ENCODE results near the gene TANC1. TPM values are rescaled to one million over a fixed set of nuclear protein-coding genes. Genes with fewer than 3 reads are reported as not detected.

Gene TANC1
- polyA plus RNA-seq, 1 donor from 2014 or later = 0.37 TPM

- Histone ChIP-seq H3K27me3 (ENCODE audit: insufficient read depth, low read depth, low read length) (no peaks in the 10 kb centered on the region), H3K4me3 (ENCODE audit: low read length) (no peak overlapping the region), H3K79me2 (replicated peaks; ENCODE audit: insufficient read depth, low read length) (no peaks in the 10 kb centered on the region), H4K20me1 (ENCODE audit: insufficient read depth) (no peaks in the 10 kb centered on the region), H3K9me2 (ENCODE audit: insufficient read depth, low read length) (no peaks in the 10 kb centered on the region), H3K4me2 (ENCODE audit: low read length) (no peak overlapping the region), H3K27ac (ENCODE audit: low read length) (no peak overlapping the region), H3K9me3 (ENCODE audit: low read length) (no peaks in the 10 kb centered on the region), H2AFZ (ENCODE audit: low read depth, low read length) (no peak overlapping the region), H3F3A (ENCODE audit: insufficient read depth, low read length, poor library complexity, severe bottlenecking) (no peaks in the 10 kb centered on the region), H3K9ac (ENCODE audit: low read length) (no peak overlapping the region), H3K36me3 (ENCODE audit: insufficient read depth, low read length) (no peaks in the 10 kb centered on the region)
- TF ChIP-seq MXI1 (conservative IDR thresholded peaks at IDR 0.05; ENCODE audit: poor library complexity, severe bottlenecking) (no peak), POLR2AphosphoS5 (IDR thresholded peaks at IDR 0.05) (no peak), EZH2 (IDR thresholded peaks at IDR 0.05; ENCODE audit: borderline replicate concordance, insufficient read depth, low read length, poor library complexity, severe bottlenecking) (no peak), TAF1 (IDR thresholded peaks at IDR 0.05; ENCODE audit: low read depth) (no peak), REST (IDR thresholded peaks at IDR 0.05; ENCODE audit: borderline replicate concordance) (no peak), CTCF (IDR thresholded peaks at IDR 0.05; ENCODE audit: poor library complexity, severe bottlenecking) (no peak), RAD21 (conservative IDR thresholded peaks at IDR 0.05) (no peak), EP300 (conservative IDR thresholded peaks at IDR 0.05; ENCODE audit: poor library complexity, severe bottlenecking) (no peak), SMC3 (conservative IDR thresholded peaks at IDR 0.05; ENCODE audit: poor library complexity) (no peak)
Measured at GRCh38 chr2:159045545-159046454, 77.4 kb downstream of the TANC1 start.

GRCh38 chr2:159046966-159047365, 78.5 kb downstream of the TANC1 start:
- no peak overlapping the region for H3K4me2 ChIP-seq (ENCODE audit: low read length)
- TF ChIP-seq POLR2AphosphoS5 (IDR thresholded peaks at IDR 0.05) (no peak), CTCF (IDR thresholded peaks at IDR 0.05; ENCODE audit: poor library complexity, severe bottlenecking) (no peak), SMC3 (conservative IDR thresholded peaks at IDR 0.05; ENCODE audit: poor library complexity) (no peak), MXI1 (conservative IDR thresholded peaks at IDR 0.05; ENCODE audit: poor library complexity, severe bottlenecking) (no peak), RAD21 (conservative IDR thresholded peaks at IDR 0.05) (no peak), EP300 (conservative IDR thresholded peaks at IDR 0.05; ENCODE audit: poor library complexity, severe bottlenecking) (no peak), EZH2 (IDR thresholded peaks at IDR 0.05; ENCODE audit: borderline replicate concordance, insufficient read depth, low read length, poor library complexity, severe bottlenecking) (no peak), REST (IDR thresholded peaks at IDR 0.05; ENCODE audit: borderline replicate concordance) (no peak), TAF1 (IDR thresholded peaks at IDR 0.05; ENCODE audit: low read depth) (no peak)
- H3K36me3 ChIP-seq (ENCODE audit: insufficient read depth, low read length) = no peaks in the 10 kb centered on the region
- H3K27ac ChIP-seq (ENCODE audit: low read length) = no peak overlapping the region
- no peaks in the 10 kb centered on the region for H3K9me3 ChIP-seq (ENCODE audit: low read length)
- H3K27me3 ChIP-seq (ENCODE audit: insufficient read depth, low read depth, low read length) = no peaks in the 10 kb centered on the region
- no peak overlapping the region for H2AFZ ChIP-seq (ENCODE audit: low read depth, low read length)
- H3K4me3 ChIP-seq (ENCODE audit: low read length) = no peak overlapping the region
- H4K20me1 ChIP-seq (ENCODE audit: insufficient read depth) = no peaks in the 10 kb centered on the region
- H3F3A ChIP-seq (ENCODE audit: insufficient read depth, low read length, poor library complexity, severe bottlenecking) = no peaks in the 10 kb centered on the region
- H3K9ac ChIP-seq (ENCODE audit: low read length) = no peak overlapping the region
- H3K9me2 ChIP-seq (ENCODE audit: insufficient read depth, low read length) = no peaks in the 10 kb centered on the region
- H3K79me2 ChIP-seq (replicated peaks; ENCODE audit: insufficient read depth, low read length) = no peaks in the 10 kb centered on the region

Measured in neural cell (in vitro differentiated cells).